ENCODE data around the gene DBP.
"Not testable (repeated sequence)": the region's sequence is repeated elsewhere in the genome, so short reads cannot be mapped to it uniquely, and the experiment has no call there.

Gene DBP, protein sequence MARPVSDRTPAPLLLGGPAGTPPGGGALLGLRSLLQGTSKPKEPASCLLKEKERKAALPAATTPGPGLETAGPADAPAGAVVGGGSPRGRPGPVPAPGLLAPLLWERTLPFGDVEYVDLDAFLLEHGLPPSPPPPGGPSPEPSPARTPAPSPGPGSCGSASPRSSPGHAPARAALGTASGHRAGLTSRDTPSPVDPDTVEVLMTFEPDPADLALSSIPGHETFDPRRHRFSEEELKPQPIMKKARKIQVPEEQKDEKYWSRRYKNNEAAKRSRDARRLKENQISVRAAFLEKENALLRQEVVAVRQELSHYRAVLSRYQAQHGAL

DNA sequence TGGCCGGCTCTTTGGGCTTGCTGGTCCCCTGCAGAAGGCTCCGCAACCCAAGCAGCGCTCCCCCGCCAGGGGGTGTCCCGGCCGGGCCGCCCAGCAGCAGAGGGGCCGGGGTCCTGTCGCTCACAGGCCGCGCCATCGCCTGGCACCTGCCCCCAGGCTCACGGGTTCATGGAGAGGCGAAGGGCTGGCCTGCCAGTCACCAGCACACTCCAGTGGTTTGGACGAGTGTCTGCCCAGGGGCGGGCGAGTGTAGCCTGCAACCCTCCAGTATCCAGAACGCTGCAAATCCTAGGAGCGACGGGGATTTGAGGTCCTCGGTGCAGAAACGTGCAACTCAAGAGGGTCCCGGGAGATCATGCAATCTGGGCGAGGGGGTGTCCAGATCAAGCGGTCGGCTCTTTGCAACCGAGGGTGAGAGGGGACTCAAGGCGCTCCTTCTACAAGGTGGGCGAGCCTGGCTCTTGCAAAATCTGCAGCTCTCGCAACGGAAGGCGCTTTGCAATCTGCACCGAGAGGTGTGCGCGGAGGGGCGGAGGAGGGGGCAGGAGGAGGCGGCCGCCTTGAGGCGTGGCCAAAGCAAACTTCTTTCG lies at the start of gene DBP:
Gene DBP (minus strand): TSS at position 521 of the 590 bp plus-strand sequence. CDS start 385 bp downstream, at position 136.
- no peak for DNase-seq

DNA sequence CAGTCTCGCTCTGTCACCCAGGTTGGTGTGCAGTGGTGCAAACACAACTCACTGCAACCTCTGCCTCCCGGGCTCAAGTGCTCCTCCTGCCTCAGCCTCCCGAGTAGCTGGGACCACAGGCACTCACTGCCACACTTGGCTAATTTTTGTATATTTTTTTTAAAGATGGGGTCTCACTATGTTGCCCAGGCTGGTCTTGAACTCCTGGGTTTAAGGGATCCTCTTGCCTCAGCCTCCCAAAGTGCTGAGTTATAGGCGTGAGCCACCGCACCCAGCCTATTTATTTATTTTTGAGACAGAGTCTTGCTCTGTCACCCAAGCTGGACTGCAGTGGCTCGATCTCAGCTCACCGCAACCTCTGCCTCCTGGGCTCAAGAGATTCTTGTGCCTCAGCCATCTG lies 49.5 kb upstream of the DBP start:
- not testable (repeated sequence) for DNase-seq

DNA sequence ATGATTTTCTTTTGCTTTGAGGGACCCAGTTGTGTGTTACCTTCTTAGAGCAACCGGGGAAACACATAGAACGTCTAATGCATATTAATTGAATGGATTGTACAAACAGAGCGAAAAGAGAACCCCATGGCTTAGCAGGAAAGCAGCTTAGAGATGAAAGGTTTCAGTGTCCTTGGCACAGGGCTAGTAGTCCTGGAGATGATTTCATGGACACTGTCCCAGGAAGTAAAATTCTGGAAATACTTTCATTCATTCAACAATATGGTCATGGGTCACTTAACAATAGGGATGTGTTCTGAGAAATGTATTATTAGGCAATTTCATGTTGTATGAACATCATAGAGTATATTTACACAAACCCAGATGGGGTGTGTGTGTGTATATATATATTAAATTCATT lies 48.9 kb upstream of the DBP start:
- DNase-seq: no peak

DNA sequence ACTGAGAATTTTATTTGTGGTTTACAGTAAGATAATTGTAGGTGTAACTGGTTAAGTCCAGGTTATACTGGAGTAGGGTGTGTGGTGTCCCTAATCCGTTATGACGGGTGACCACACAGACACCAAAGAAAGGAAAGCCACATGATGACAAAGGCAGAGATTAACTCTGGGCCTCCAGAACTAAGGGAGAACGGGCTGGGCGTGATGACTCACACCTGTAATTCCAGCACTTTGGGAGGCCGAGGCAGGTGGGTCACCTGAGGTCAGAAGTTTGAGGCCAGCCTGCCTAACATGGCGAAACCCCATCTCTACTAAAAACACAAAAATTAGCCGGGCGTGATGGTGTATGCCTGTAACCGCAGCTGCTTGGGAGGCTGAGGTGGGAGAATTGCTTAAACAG lies 48.4 kb upstream of the DBP start:
- DNase-seq: no peak

DNA sequence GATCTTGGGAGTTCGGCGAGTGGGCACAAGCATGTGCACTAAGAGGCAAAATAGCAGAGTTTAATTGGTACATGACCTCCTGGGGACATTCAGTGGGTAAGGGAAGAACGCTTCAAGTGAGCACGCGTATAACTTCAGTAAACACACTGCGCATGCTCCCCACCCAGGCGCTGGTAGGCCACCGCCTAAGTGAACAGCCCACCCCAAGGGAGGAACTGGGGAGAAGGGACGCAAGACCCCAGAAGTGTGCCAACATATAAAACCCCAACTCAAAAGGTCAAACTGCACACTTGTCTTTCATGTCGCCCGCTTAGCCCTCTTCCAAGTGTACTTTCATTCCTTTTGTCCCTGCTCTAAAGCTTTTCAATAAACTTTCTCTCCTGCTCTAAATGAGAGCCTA lies 46.2 kb upstream of the DBP start:
- peak; percentile 75 for DNase-seq

DNA sequence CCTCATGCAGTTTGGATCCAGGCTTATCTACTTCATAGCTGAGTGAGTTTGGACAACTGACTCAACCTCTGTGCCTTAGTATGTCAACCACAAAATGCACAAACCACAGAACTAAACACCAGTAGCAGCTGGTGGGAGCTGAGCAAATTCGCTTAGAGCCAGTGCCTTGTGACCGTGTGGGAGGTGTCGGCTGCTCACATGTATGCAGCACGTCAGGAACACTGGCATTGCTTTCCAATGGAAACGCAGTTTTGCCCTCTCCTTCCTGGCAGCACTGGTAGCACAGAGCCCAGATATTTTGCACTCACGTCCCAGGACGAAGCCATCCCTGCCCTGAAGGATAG lies 43.9 kb upstream of the DBP start:
- peak; percentile 93 for DNase-seq

DNA sequence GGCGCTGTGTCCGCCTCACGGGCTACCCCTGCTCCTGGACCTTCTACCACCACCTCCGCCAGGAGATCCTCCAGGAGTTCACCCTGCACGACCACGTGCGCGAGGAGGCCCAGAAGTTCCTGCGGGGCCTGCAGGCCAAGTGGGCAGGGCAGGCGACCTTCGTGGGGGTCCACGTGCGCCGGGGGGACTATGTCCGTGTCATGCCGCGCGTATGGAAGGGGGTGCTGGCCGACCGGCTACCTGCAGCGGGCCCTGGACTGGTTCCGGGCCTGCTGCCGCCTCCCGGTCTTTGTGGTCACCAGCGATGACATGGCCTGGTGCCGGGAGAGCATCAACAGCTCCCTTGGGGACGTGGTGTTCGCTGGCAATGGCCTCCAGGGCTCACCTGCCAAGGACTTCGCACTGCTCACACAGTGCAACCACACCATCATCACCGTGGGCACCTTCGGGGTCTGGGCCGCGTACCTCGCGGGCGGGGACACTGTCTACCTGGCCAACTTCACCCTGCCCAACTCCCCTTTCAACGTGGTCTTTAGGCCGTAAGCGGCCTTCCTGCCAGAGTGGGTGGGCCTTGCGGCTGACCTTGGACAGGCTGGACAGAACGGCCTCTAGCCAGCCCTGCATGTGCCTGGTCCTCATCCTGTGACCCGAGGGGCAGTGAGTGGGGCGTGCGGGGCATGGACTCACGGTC lies 43.4 kb upstream of the DBP start:
- no peak for DNase-seq

DNA sequence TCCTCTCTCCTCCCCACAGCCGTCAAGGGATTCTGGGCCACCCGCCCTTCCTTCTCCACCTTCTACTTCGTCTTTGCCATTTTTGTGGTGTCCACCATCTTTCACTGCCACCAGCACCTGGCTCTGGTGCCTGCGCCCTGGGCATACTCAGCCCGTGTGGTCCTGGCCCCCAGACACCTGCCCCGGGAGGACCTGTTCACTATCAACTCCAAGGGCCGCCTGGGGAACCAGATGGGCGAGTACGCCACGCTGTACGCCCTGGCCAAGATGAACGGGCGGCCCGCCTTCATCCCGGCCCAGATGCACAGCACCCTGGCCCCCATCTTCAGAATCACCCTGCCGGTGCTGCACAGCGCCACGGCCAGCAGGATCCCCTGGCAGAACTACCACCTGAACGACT lies 42.8 kb upstream of the DBP start:
- not testable (repeated sequence) for DNase-seq

DNA sequence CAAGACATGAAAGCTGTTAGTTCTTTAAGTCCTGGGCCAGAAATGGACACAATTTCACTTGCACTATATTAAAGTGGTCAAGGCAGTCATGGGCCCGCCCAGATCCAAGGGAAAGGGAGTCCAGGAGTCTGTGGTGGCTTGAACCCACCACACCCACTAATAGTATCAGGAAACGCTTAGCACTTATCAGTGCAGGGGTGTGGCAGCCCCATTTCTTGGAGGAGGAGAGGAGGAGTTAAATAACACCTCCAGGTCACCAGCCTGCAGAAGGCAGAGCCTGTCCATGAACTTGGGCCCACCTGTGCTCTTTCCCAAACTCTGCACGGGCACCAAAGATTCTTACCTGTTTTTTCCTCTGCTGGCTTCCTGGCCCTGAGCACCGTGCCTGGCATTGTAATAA lies 41.0 kb upstream of the DBP start:
- peak; percentile 72 for DNase-seq

DNA sequence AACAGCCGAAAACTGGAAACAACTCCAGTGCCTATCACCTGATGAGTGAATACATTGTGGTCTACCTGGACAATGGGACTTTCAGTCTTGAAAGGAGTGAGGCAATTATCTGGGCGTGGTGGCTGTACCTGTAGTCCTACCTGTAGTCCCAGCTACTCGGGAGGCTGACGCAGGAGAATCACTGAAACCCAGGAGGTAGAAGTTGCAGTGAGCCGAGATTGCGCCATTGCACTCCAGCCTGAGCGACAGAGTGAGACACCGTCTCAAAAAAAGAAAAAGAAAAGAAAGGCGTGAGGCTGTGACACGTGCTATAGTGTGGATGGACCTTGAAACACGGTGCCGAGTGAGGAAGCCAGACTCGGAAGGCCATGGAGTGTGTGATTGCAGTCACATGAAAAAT lies 39.7 kb upstream of the DBP start:
- DNase-seq: no peak

DNA sequence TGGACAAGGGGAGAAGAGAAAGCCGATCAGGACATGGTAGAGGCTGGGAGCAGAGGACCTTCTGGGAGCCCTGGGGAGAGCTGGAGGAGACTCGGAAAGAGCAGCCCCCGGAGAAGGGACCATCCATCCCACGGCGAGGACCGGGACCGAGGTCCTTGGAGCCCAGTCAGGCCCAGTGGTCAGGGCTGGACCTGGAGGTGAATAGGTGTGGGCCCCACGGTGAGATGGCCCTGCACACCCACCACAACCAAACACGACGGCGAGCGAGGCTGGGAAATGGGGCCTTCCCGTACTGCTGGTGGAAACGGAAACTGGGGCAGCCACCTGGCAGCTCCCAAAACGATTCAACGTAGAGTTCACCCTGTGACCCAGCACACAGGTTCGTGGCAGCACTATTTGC lies 39.3 kb upstream of the DBP start:
- no peak for DNase-seq

DNA sequence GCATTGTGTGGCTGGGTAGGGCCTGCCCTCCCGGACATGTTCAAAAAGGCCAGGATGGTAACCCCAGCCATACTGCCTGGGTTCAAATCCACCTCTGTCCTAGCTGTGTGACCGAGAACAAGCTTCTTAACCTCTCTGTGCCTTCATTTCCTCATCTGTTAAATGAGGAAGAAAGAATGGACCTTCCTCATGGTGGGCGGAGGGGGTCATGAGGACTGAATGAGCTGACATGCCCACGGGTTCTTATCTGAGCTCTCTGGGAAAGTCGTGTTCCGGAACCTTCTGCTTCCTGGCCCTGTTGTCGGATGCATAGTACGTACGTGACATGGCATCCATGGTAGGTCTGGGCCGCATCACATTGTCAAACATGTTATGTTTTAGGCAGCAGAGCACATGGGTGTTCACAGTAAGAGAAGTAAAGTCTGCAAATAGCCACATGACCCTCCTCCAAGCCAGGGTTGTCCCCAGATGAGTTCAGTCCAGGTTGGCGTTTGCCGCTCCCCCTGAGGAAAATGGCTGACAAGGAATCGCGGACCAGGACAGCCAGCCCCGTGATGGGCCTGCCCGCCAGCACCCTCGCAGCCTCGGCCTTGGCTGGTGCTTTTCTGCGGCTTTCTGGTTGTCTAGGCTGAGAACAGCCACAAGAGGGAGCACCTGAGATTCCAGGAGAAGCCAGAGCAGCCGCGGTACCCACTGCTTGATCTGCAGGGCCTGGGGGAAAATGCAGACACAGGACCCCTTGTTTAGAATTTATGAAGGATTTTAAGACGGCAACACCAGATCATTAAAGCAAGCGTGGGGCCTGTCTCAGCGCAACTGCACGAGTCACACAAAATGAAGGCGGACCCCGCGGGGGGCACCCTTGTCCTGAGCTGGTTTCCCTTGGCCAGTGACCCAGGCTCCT lies 38.0 kb upstream of the DBP start:
- DNase-seq: peak; percentile 94

DNA sequence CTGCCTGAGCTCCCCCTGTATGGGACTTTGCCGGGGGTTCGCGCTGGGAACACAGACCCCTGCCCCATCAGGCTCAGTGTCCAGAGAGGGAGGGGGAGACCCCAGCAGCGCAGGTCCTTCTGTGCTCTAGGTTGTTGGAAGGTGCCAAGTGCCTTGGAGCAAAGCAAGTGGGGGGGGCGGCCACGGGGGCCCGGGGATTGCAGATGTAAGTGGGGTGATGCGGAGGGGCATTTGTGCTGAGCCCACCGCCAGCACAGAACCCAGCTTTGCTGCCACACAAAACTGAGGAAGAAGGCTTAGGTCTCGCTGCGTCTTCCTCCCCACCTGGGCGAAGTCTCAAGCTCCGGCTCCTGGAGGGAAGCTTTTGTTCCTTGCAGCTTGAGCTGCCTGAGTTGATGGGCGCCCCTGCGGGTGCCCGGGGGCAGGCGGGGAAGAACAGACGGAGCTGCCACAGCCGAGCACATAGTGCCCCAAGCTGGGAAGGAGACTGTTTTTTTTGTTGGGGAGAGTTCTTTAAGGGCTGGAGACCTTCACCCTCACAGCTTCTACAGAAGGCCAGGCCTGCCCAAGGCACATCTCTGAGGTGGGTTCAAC lies 37.1 kb upstream of the DBP start:
- no peak for DNase-seq

DNA sequence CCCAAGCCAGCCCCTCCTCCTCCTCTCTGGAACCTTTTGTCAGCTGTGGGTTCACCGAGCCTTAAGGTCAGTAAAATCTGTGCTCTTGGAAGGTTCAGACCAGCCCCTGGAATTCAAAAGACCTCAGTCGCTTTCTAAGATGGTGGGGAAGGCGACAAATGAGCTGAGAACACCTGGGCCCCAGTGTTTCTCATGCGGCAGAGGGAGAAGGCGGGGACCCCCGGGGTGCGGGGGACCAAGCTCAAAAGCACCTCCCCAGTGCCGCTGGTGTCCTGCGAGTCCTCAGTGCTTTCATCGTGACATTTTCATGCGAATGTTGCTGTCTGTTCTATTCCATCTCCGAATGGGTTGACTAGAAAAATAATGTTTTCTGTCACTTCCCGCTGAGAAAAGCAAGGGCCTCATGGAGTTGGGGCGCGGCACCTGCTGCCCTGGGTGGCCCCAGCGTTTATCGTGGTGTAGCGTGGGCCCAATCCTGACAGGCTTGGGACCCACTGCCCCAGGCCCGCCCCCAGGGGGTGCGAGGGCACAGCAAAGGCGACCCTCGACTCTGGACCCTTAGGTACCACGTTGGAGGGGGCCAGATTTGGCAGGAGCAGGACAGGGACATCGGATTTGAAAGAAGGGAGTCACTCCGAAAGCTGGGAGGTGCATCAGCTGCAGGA lies 36.4 kb upstream of the DBP start:
- no peak for DNase-seq

DNA sequence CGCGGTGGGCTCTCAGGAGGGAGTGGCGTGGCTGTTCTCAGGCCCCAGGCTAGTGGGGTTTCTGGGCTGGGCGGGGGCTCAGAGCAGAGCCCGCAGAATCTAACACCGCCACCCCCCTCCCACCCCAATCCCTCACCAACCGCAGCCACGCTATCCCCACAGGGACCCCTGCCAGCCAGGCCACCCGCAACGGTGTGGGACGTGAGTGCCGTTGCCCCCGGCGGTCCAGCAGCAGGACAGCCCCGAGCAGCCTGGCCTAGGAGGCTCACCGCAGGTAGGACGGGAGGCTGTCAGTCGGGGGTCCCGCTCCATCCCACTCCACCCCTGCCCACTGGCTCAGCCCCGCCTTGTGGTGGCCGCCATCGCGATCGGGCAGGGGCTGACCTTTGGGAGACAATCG lies 35.8 kb upstream of the DBP start, which contains the start of gene NTN5:
Gene NTN5 (minus strand): TSS at position 24 of the 400 bp plus-strand sequence. CDS start 2,031 bp downstream, outside the sequence.
- no peak for DNase-seq

DNA sequence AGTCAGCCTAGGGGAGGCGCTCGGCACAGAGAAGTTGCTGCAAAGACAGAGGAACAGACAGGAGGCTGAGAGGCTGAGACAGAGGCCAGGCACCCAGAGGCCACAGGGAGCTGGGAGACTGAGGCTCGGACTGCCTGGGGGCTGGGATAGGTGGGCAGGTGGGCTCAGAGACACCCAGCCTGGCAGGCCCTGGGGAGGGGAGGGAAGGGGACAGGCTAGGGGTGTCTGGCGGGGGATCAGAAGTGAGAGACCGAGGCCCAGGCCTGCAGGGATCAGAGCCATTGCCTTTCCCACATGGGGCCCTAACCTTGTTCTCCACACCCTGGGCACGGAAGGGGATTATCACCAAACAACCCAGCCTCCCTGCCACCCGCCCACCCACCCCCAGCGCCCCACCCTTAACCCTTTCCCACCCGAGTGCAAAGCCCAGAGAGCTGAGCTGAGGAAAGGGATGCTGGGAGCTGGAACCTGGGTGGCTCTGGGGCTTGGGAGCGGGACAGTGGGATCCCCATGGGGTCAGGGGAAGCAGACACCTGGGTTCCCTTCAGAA lies 34.3 kb upstream of the DBP start:
- DNase-seq: no peak

DNA sequence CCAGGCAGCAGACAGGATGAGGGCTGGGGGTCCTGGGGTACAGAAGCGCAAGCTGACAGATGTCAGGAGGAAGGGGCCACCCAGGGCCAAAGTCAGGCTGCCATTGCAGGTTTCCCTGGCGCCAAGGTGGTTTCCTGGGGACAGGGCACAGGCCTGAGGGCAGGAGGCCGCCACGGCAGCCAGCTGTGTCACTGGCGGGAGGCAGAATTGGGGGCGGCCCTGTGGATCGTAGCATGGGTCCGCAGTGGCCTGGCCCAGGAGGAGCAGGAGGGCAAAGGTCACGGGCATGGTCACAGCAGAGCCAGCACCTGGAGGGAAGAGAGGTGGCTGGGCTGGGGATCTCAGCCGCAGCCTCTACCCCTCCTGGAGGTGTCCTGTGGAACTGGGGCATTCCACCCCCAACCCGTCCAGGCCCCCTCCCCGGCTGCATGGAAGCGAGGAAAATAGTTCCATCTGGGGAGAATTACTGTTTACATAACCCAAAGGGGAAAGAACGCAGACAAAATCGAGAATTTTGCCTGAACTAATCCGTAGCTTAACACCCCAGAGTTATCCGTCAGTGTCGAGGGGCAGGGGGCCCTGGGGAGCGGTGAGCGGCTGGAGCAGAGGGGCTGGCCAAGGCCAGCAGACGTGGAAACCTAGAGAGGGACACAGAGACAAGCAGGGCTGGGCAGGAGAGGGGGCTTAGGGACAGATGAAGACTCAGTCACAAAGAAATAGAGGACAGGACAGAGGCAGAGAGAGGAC lies 33.7 kb upstream of the DBP start:
- DNase-seq: no peak

DNA sequence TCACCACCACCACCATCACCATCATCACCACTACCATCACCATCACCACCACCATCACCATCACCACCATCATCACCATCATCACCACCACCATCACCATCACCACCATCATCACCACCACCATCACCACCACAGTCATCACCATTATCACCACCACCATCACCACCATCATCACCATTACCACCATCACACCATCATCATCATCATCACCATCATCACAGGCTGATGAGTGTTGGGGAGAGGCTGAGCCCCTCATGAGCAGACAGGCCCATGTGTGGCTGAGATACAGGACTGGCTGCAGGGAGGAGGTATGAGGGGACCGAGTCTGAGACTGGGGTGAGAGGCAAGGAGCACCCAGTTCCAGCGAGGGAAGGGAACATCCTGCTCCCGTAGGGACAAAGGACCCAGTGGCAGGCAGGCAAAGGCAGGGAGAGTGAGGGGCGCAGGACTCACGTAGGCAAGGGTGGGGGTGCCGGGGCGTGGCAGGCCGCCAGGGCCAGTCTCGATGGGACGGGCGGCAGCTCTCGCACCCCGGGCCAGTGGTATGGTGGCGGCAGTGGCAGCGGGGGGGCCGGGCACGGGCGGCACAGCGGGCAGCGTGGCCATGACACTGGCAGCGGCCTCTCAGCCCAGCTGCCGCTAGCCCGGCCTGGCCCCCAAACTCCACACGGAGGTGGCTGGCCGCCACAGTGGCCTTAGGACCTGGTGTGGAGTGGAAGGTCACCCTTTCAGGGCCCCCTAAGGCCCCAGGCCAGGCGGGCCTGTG lies 32.9 kb upstream of the DBP start:
- DNase-seq: no peak

DNA sequence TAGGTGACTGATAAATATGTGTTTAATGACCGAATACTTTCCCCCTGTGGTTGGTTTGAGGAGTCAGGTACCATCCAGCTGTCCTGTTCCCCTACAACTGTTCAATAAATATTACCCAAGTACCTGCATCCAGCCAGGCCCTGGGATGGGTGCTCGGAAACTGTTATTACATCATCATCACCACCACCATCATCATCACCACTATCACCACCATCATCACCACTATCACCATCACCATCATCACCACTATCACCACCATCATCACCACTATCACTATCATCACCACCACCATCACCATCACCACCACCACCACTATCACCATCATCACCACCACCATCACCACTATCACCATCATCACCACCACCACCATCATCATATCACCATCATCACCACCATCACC lies 31.6 kb upstream of the DBP start:
- no peak for DNase-seq

DNA sequence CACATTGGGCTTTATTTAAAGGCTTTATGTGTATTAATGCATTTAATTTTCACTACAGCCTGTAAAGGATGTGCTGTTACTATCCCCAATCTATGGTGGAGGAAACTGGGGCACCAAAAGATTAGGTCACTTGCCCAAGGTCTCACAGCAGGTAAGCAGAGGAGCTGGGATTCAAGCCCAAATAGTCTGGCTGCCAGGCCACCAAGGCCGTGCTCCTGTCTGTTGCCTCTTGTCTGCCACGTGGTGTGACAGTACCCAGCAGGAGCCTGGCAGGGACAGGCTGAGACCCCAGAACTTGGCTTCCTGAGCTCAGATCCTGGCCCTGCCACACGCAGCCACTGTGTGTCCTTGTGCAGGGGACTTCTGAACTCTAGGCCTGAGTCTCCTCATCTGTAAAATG lies 31.2 kb upstream of the DBP start:
- DNase-seq: no peak
